ENCODE measurements around the gene ULK4. TPM values are rescaled to one million over a fixed set of nuclear protein-coding genes. Genes with fewer than 3 reads are reported as not detected.

Gene ULK4
- polyA plus RNA-seq, 1 donor from 2014 or later: 7.2 TPM

GRCh38 chr3:42009456-42009855 is 47.6 kb upstream of the ULK4 start:
- Histone ChIP-seq H3K27ac (ENCODE audit: low read length) (no peak overlapping the region), H3K36me3 (ENCODE audit: insufficient read depth, low read length) (no peaks in the 10 kb centered on the region), H3K9me3 (ENCODE audit: low read length) (no peaks in the 10 kb centered on the region), H3K27me3 (ENCODE audit: insufficient read depth, low read depth, low read length) (no peaks in the 10 kb centered on the region), H2AFZ (ENCODE audit: low read depth, low read length) (no peak overlapping the region), H3K79me2 (replicated peaks; ENCODE audit: insufficient read depth, low read length) (no peaks in the 10 kb centered on the region), H3K4me3 (ENCODE audit: low read length) (no peak overlapping the region), H3K4me2 (ENCODE audit: low read length) (no peak overlapping the region), H3K9ac (ENCODE audit: low read length) (no peak overlapping the region), H3K9me2 (ENCODE audit: insufficient read depth, low read length) (no peaks in the 10 kb centered on the region), H3F3A (ENCODE audit: insufficient read depth, low read length, poor library complexity, severe bottlenecking) (no peaks in the 10 kb centered on the region), H4K20me1 (ENCODE audit: insufficient read depth) (no peaks in the 10 kb centered on the region)
- TF ChIP-seq EP300 (conservative IDR thresholded peaks at IDR 0.05; ENCODE audit: poor library complexity, severe bottlenecking): no peak
- TF ChIP-seq CTCF (IDR thresholded peaks at IDR 0.05; ENCODE audit: poor library complexity, severe bottlenecking): no peak
- TF ChIP-seq REST (IDR thresholded peaks at IDR 0.05; ENCODE audit: borderline replicate concordance): no peak

DNA sequence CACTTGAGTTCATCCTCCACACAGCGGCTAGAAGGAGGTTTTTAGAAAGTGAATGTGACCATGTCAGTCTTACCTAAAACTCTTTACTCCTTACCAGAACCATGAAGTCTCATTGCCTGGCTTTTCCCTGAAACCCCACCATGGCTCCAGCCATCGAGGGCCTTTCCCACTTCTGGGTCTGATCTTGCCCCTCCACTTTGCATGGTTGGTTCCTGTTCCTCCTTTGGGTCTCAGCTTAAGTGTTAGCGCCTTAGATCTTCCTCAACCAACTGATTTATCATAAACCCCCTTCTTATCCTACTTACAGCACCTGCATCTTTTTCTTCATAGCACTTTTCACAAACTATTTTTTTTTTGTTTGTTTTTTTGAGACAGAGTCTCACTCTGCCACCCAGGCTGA is 45.9 kb upstream of the ULK4 start:
- H3F3A ChIP-seq (ENCODE audit: insufficient read depth, low read length, poor library complexity, severe bottlenecking): no peaks in the 10 kb centered on the region
- H3K27me3 ChIP-seq (ENCODE audit: insufficient read depth, low read depth, low read length): no peaks in the 10 kb centered on the region
- TF ChIP-seq MXI1 (conservative IDR thresholded peaks at IDR 0.05; ENCODE audit: poor library complexity, severe bottlenecking): no peak
- TF ChIP-seq POLR2AphosphoS5 (IDR thresholded peaks at IDR 0.05): no peak
- TF ChIP-seq EZH2 (IDR thresholded peaks at IDR 0.05; ENCODE audit: borderline replicate concordance, insufficient read depth, low read length, poor library complexity, severe bottlenecking): no peak
- TF ChIP-seq CTCF (IDR thresholded peaks at IDR 0.05; ENCODE audit: poor library complexity, severe bottlenecking): no peak
- TF ChIP-seq EP300 (conservative IDR thresholded peaks at IDR 0.05; ENCODE audit: poor library complexity, severe bottlenecking): no peak
- no peak for TF ChIP-seq RAD21 (conservative IDR thresholded peaks at IDR 0.05)
- TF ChIP-seq TAF1 (IDR thresholded peaks at IDR 0.05; ENCODE audit: low read depth): no peak
- no peak for TF ChIP-seq REST (IDR thresholded peaks at IDR 0.05; ENCODE audit: borderline replicate concordance)
- TF ChIP-seq SMC3 (conservative IDR thresholded peaks at IDR 0.05; ENCODE audit: poor library complexity): no peak
- no peak overlapping the region for H3K27ac ChIP-seq (ENCODE audit: low read length)
- no peaks in the 10 kb centered on the region for H3K36me3 ChIP-seq (ENCODE audit: insufficient read depth, low read length)
- no peak overlapping the region for H3K9ac ChIP-seq (ENCODE audit: low read length)
- no peaks in the 10 kb centered on the region for H3K9me3 ChIP-seq (ENCODE audit: low read length)
- H3K4me3 ChIP-seq (ENCODE audit: low read length): no peak overlapping the region
- no peak overlapping the region for H2AFZ ChIP-seq (ENCODE audit: low read depth, low read length)
- no peaks in the 10 kb centered on the region for H3K79me2 ChIP-seq (replicated peaks; ENCODE audit: insufficient read depth, low read length)
- H4K20me1 ChIP-seq (ENCODE audit: insufficient read depth): no peaks in the 10 kb centered on the region
- no peaks in the 10 kb centered on the region for H3K9me2 ChIP-seq (ENCODE audit: insufficient read depth, low read length)
- no peak overlapping the region for H3K4me2 ChIP-seq (ENCODE audit: low read length)

Data from neural cell (in vitro differentiated cells).